H1 (cell line): ENCODE results near the gene FADD. TPM values are rescaled to one million over a fixed set of nuclear protein-coding genes. Genes with fewer than 3 reads are reported as not detected.

Experiments
- CTCF ChIA-PET: fragments of 300-600 bp; sonication (Branson Sonifier 250); formaldehyde crosslinking; loops from one replicate; lab custom pipeline; 2021; ENCODE audit not compliant: partially characterized antibody; lab: Charles Lee
- POLR2A ChIA-PET: fragments of 300-600 bp; sonication (Branson Sonifier 250); formaldehyde crosslinking; loops from one replicate; lab custom pipeline; 2021; ENCODE audit warnings: inconsistent platforms; ENCODE audit not compliant: partially characterized antibody; lab: Charles Lee
- DNase-seq, 2 experiments: peaks; one replicate each; pipeline versions ENCODE4 v3.0.0 to v3.0.0-alpha.2; 2010 to 2022; ENCODE audit warnings: low spot score in 2 of 2, low read depth in 1 of 2, mixed read lengths in 1 of 2
- FAIRE-seq: peaks from 2 replicates; lab custom pipeline; 2011; peaks lifted over from hg19 to GRCh38; lab: Jason Lieb, UNC
- H2AFZ ChIP-seq: 2 replicates; pipeline ENCODE4 v1.8.1; 2012; ENCODE audit warnings: low read length, inconsistent platforms
- H2AK5ac ChIP-seq: 2 replicates; pipeline ENCODE4 v1.6.1; 2013; ENCODE audit warnings: low read depth, low read length
- H2BK120ac ChIP-seq: replicated peaks from 2 replicates; pipeline ENCODE3; 2013; ENCODE audit warnings: low read depth, low read length, inconsistent platforms
- H2BK12ac ChIP-seq: 2 replicates; pipeline ENCODE4 v1.6.1; 2013; ENCODE audit warnings: low read depth, low read length
- H2BK15ac ChIP-seq: 2 replicates; pipeline ENCODE4 v1.6.1; 2013; ENCODE audit warnings: low read length
- H2BK20ac ChIP-seq: 2 replicates; pipeline ENCODE4 v1.6.1; 2013; ENCODE audit warnings: low read length
- H2BK5ac ChIP-seq: 2 replicates; pipeline ENCODE4 v1.6.1; 2013; ENCODE audit warnings: low read depth, low read length
- H3K14ac ChIP-seq: 2 replicates; pipeline ENCODE4 v1.6.1; 2013; ENCODE audit warnings: inconsistent platforms; ENCODE audit not compliant: insufficient read length
- H3K18ac ChIP-seq: 2 replicates; pipeline ENCODE4 v1.6.1; 2013; ENCODE audit warnings: low read length; ENCODE audit errors: extremely low read depth
- H3K23ac ChIP-seq: 2 replicates; pipeline ENCODE4 v1.6.1; 2013; ENCODE audit warnings: inconsistent platforms; ENCODE audit not compliant: insufficient read length
- H3K23me2 ChIP-seq: 2 replicates; pipeline ENCODE4 v1.6.1; 2013; ENCODE audit warnings: low read depth, low read length
- H3K27ac ChIP-seq: 2 replicates; pipeline ENCODE4 v1.6.1; 2011; ENCODE audit warnings: low read depth, low read length, inconsistent platforms
- H3K27me3 ChIP-seq, 4 experiments: replicated peaks in 1 of 4; 1 replicate in 1 of 4; 2 replicates in 3 of 4; pipeline versions ENCODE4 v1.6.1 to v1.8.1; 2011 to 2013; ENCODE audit warnings: low read length in 3 of 4, mild to moderate bottlenecking in 3 of 4, inconsistent platforms in 2 of 4, mixed read lengths in 2 of 4, moderate library complexity in 1 of 4; ENCODE audit not compliant: control insufficient read depth in 3 of 4, insufficient read depth in 3 of 4; ENCODE audit errors: extremely low read depth in 1 of 4
- H3K36me3 ChIP-seq, 4 experiments: 2 replicates each; pipeline versions ENCODE4 v1.6.1 to v1.8.1; 2011 to 2013; ENCODE audit warnings: mild to moderate bottlenecking in 4 of 4, low read length in 3 of 4, moderate library complexity in 2 of 4, control low read depth in 1 of 4, inconsistent platforms in 1 of 4; ENCODE audit not compliant: insufficient read depth in 4 of 4, control insufficient read depth in 2 of 4
- H3K4ac ChIP-seq: replicated peaks from 2 replicates; pipeline ENCODE3; 2013; ENCODE audit warnings: low read length, low read depth, mixed read lengths, inconsistent platforms; ENCODE audit not compliant: insufficient read length
- H3K4me1 ChIP-seq, 4 experiments: replicated peaks in 1 of 4; 1 replicate in 1 of 4; 2 replicates in 3 of 4; pipeline versions ENCODE4 v1.6.1 to v1.8.1; 2011 to 2013; ENCODE audit warnings: low read length in 3 of 4, inconsistent platforms in 2 of 4, mixed read lengths in 1 of 4; ENCODE audit not compliant: insufficient read depth in 4 of 4, control insufficient read depth in 3 of 4
- H3K4me2 ChIP-seq, 2 experiments: 2 replicates each; pipeline versions ENCODE4 v1.6.1 to v1.8.1; 2011 to 2013; ENCODE audit warnings: low read depth in 2 of 2, low read length in 2 of 2, control low read depth in 1 of 2, inconsistent platforms in 1 of 2, mild to moderate bottlenecking in 1 of 2; ENCODE audit not compliant: insufficient read depth in 1 of 2
- H3K4me3 ChIP-seq, 4 experiments: fragments of 200-600, 300-600 bp in 1 of 4; sonication (generic), shearing (Covaris generic), sonication (Bioruptor Twin) in 1 of 4; 2 replicates each; pipeline versions ENCODE4 v1.5.1 to v1.8.1; 2011 to 2016; ENCODE audit warnings: low read length in 4 of 4, low read depth in 3 of 4, control low read depth in 2 of 4, inconsistent platforms in 2 of 4, mild to moderate bottlenecking in 2 of 4, mixed read lengths in 1 of 4, moderate library complexity in 1 of 4; ENCODE audit not compliant: insufficient read depth in 2 of 4; ENCODE audit errors: extremely low read depth in 1 of 4
- H3K56ac ChIP-seq: replicated peaks from 2 replicates; pipeline ENCODE3; 2013; ENCODE audit warnings: low read depth, mild to moderate bottlenecking, mixed read lengths, low read length, inconsistent platforms; ENCODE audit not compliant: insufficient read length
- H3K79me1 ChIP-seq: 2 replicates; pipeline ENCODE4 v1.6.1; 2013; ENCODE audit warnings: low read depth, low read length, control low read depth
- H3K79me2 ChIP-seq, 2 experiments: 2 replicates each; pipeline versions ENCODE4 v1.6.1 to v1.8.1; 2012 to 2013; ENCODE audit warnings: low read length in 2 of 2, mild to moderate bottlenecking in 2 of 2, inconsistent platforms in 1 of 2; ENCODE audit not compliant: insufficient read depth in 2 of 2, control insufficient read depth in 1 of 2
- H3K9ac ChIP-seq, 4 experiments: replicated peaks in 1 of 4; 1 replicate in 1 of 4; 2 replicates in 3 of 4; pipeline versions ENCODE4 v1.6.1 to v1.8.1; 2011 to 2013; ENCODE audit warnings: low read depth in 3 of 4, low read length in 3 of 4, control low read depth in 2 of 4, mild to moderate bottlenecking in 2 of 4, moderate library complexity in 2 of 4, inconsistent platforms in 1 of 4; ENCODE audit errors: extremely low read depth in 1 of 4
- H3K9me3 ChIP-seq, 2 experiments: 2 replicates each; pipeline versions ENCODE4 v1.6.1 to v1.8.1; 2012 to 2013; ENCODE audit warnings: mild to moderate bottlenecking in 2 of 2, moderate library complexity in 2 of 2, control low read depth in 1 of 2, inconsistent platforms in 1 of 2, low read depth in 1 of 2, low read length in 1 of 2, mixed read lengths in 1 of 2; ENCODE audit not compliant: insufficient read depth in 2 of 2
- H4K20me1 ChIP-seq, 2 experiments: replicated peaks in 1 of 2; 2 replicates each; pipeline versions ENCODE3 to v1.8.1; 2011 to 2013; ENCODE audit warnings: inconsistent platforms in 2 of 2, low read length in 2 of 2, mild to moderate bottlenecking in 1 of 2; ENCODE audit not compliant: insufficient read depth in 2 of 2, control insufficient read depth in 1 of 2
- H4K5ac ChIP-seq: 2 replicates; pipeline ENCODE4 v1.6.1; 2013; ENCODE audit warnings: low read length, low read depth, mixed read lengths, inconsistent platforms; ENCODE audit not compliant: insufficient read length
- H4K8ac ChIP-seq: 2 replicates; pipeline ENCODE4 v1.8.0; 2013; ENCODE audit warnings: mild to moderate bottlenecking, moderate library complexity, low read length, inconsistent platforms; ENCODE audit not compliant: insufficient read depth; ENCODE audit errors: extremely low read depth
- H4K91ac ChIP-seq: replicated peaks from 2 replicates; pipeline ENCODE3; 2013; ENCODE audit warnings: low read length, mixed read lengths, inconsistent platforms; ENCODE audit not compliant: insufficient read length
- CTBP2 ChIP-seq: IDR thresholded peaks from 2 replicates; pipeline ENCODE4 v1.7.0; 2011; ENCODE audit warnings: borderline replicate concordance, mild to moderate bottlenecking, moderate library complexity, mixed read lengths, low read length; ENCODE audit not compliant: insufficient read depth, insufficient read length
- EP300 ChIP-seq, 2 experiments: IDR thresholded peaks; 1 replicate in 1 of 2; 2 replicates in 1 of 2; pipeline ENCODE4 v1.6.1; 2011 to 2012; ENCODE audit warnings: low read depth in 2 of 2, low read length in 2 of 2, mild to moderate bottlenecking in 2 of 2, borderline replicate concordance in 1 of 2, inconsistent platforms in 1 of 2, moderate library complexity in 1 of 2
- JUND ChIP-seq: IDR thresholded peaks from 2 replicates; pipeline ENCODE4 v1.6.1; 2011; ENCODE audit warnings: mild to moderate bottlenecking, improper control_type of control experiment, low read length
- KDM5A ChIP-seq: fragments of 200-600 bp; IDR thresholded peaks from 2 replicates; pipeline ENCODE4 v1.7.1; 2012; ENCODE audit warnings: mild to moderate bottlenecking, low read length, inconsistent platforms, mixed read lengths
- RXRA ChIP-seq: IDR thresholded peaks from 2 replicates; pipeline ENCODE4 v1.6.1; 2011; ENCODE audit warnings: low read depth, mild to moderate bottlenecking, low read length, moderate library complexity; ENCODE audit not compliant: insufficient read depth
- YY1 ChIP-seq: IDR thresholded peaks from 2 replicates; pipeline ENCODE4 v1.6.1; 2011; ENCODE audit warnings: low read depth, mild to moderate bottlenecking, low read length
- WGBS, 2 experiments: shearing (Covaris generic) in 1 of 2; methylation state at CpG; one replicate each; pipeline versions ENCODE4 v1.1.6 to v1.1.7; 2013 to 2015; ENCODE audit warnings: low lambda C conversion rate in 2 of 2, mixed read lengths in 2 of 2, inconsistent platforms in 1 of 2, low coverage in 1 of 2, missing lambda C conversion rate in 1 of 2; ENCODE audit not compliant: insufficient replicate concordance in 2 of 2, insufficient coverage in 1 of 2, insufficient read length in 1 of 2; ENCODE audit errors: extremely low coverage in 1 of 2, missing lambda C conversion rate in 1 of 2; 5-methylcytosine and 5-hydroxymethylcytosine counted together
- polyA plus RNA-seq, 7 experiments: library from polyadenylated mRNA; depleted of rRNA in 3 of 7; stranded (reverse) in 5 of 7; unstranded in 2 of 7; fragments of >200 nt in 5 of 7; fragments of 200-250 nt in 2 of 7; gene quantifications; 1 replicate in 5 of 7; 2 replicates in 1 of 7; 4 replicates in 1 of 7; pipeline versions ENCODE4 v1.2.1 to v1.2.3, GENCODE V29; 2011 to 2013; ENCODE audit warnings: missing spikeins in 2 of 7, mixed read lengths in 2 of 7
- total RNA-seq: library from RNA; stranded (reverse); fragmentation: NEBNext Ultra II Directional; extraction: Animal tissue kit (Norgen Biotek cat#: 25700); gene quantifications from 2 replicates; pipeline ENCODE4 v1.2.1, GENCODE V29; 2021

The FADD gene
- total and polyA plus RNA-seq, 2 of the 8 experiments (the other 6 are each of a cell fraction or from before 2014, with no cell fraction given) = 29.0 to 43.9 TPM

GRCh38 chr11:70187771-70188170 is 15.3 kb upstream of the FADD start:
- Histone ChIP-seq H3K27me3 (no peaks in the 10 kb centered on the region), H3K9me3 (no peaks in the 10 kb centered on the region; a peak in 1 of 4 replicates), H3K4me2 (no peak overlapping the region), H3K9ac (no peak overlapping the region), H2BK12ac (no peak overlapping the region), H2BK15ac (no peak overlapping the region), H3K4ac (no peak overlapping the region), H2BK120ac (no peak overlapping the region), H4K8ac (no peak overlapping the region), H3K23me2 (no peaks in the 10 kb centered on the region), H2AK5ac (no peak overlapping the region), H3K23ac (no peak overlapping the region), H3K56ac (no peak overlapping the region), H3K36me3 (no peaks in the 10 kb centered on the region), H3K27ac (no peak overlapping the region), H3K4me3 (no peak overlapping the region), H2AFZ (no peak overlapping the region), H4K91ac (no peak overlapping the region), H4K20me1 (peaks cover 0 to 6% of the 10 kb centered on the region in 2 experiments), H3K79me2 (no peaks in the 10 kb centered on the region), H2BK20ac (no peak overlapping the region), H3K79me1 (no peaks in the 10 kb centered on the region), H4K5ac (no peak overlapping the region), H3K14ac (no peak overlapping the region), H2BK5ac (no peak overlapping the region), H3K18ac (no peak overlapping the region), H3K4me1 (no peaks in the 10 kb centered on the region)
- 95% methylated on average over 6 of the region's 15 CpGs; no CpG with 5 or more reads in 1 of the 2 experiments for WGBS, 2 experiments
- ChIA-PET POLR2A (no interaction called here), CTCF (interaction anchor here (0.8 to 6.8 kb wide), 5 partner anchors 10 to 239 kb away, joined by 3 to 51 read pairs (median 6); no protein-coding TSS in a partner anchor)
- TF ChIP-seq EP300 (IDR thresholded peaks at IDR 0.05; ENCODE audit: borderline replicate concordance in 1 of 2, low read depth in 2 of 2, low read length in 2 of 2) = no peak
- TF ChIP-seq RXRA = no peak
- TF ChIP-seq YY1 = no peak
- no peak for TF ChIP-seq JUND
- TF ChIP-seq KDM5A = no peak
- TF ChIP-seq CTBP2 = no peak
- FAIRE-seq (no peak), DNase-seq (no peak)
